Vagina (tissue), 2 donors: ENCODE results near the gene ID1. TPM values are rescaled to one million over a fixed set of nuclear protein-coding genes. Genes with fewer than 3 reads are reported as not detected.

Experiments
- DNase-seq, 2 donors: peaks; one replicate each; pipeline ENCODE4 v3.0.0-alpha.2; 2017; ENCODE audit errors: extremely low spot score in 2 of 2
- H3K27ac ChIP-seq: fragments of 200-600 bp; sonication (generic); one replicate; pipeline ENCODE4 v1.5.1; 2019
- H3K27me3 ChIP-seq: fragments of 200-600 bp; sonication (generic); one replicate; pipeline ENCODE4 v1.5.1; 2019
- H3K36me3 ChIP-seq, 2 donors: fragments of 200-600 bp; sonication (generic); one replicate each; pipeline ENCODE4 v1.5.1; 2017 to 2019
- H3K4me1 ChIP-seq: fragments of 200-600 bp; sonication (generic); one replicate; pipeline ENCODE4 v1.5.1; 2019
- H3K4me3 ChIP-seq, 2 donors: fragments of 200-600 bp; sonication (generic); 1 replicate in 1 of 2; 2 replicates in 1 of 2; pipeline ENCODE4 v1.5.1; 2016 to 2019
- H3K9me3 ChIP-seq: fragments of 200-600 bp; sonication (generic); one replicate; pipeline ENCODE4 v1.5.1; 2019
- POLR2A ChIP-seq, 2 donors: fragments of 450-650 bp; IDR thresholded peaks; one replicate each; pipeline ENCODE4 v1.6.1; 2017; ENCODE audit warnings: antibody characterized with exemption in 2 of 2, mild to moderate bottlenecking in 2 of 2, moderate library complexity in 2 of 2
- POLR2AphosphoS5 ChIP-seq, 2 donors: sonication (generic); formaldehyde crosslinking; IDR thresholded peaks; one replicate each; pipeline ENCODE4 v1.9.0; 2017; ENCODE audit warnings: antibody characterized with exemption in 2 of 2, mild to moderate bottlenecking in 2 of 2, low read depth in 1 of 2; ENCODE audit not compliant: insufficient read depth in 1 of 2
- intact Hi-C: fragments of 100-400 bp; cut with DNase I; formaldehyde crosslinking; loops from one replicate; pipeline ENCODE4 v1.15.1; 2023
- total RNA-seq: library from RNA; depleted of rRNA; stranded (reverse); fragments of >200 nt; gene quantifications from one replicate; pipeline ENCODE4 v1.2.3, GENCODE V29; 2016
- TF ChIP-seq, protein P1 (sequence below), 3 experiments: fragments of 450-650 bp in 2 of 3; fragments of 200-600 bp in 1 of 3; sonication (generic) in 1 of 3; IDR thresholded peaks; one replicate each; pipeline ENCODE4 v1.5.1; 2017 to 2019; ENCODE audit warnings: antibody characterized with exemption in 3 of 3, mild to moderate bottlenecking in 2 of 3, moderate library complexity in 2 of 3

ID1 gene
- total RNA-seq, 1 donor from 2014 or later, result 1,190 TPM

DNA sequence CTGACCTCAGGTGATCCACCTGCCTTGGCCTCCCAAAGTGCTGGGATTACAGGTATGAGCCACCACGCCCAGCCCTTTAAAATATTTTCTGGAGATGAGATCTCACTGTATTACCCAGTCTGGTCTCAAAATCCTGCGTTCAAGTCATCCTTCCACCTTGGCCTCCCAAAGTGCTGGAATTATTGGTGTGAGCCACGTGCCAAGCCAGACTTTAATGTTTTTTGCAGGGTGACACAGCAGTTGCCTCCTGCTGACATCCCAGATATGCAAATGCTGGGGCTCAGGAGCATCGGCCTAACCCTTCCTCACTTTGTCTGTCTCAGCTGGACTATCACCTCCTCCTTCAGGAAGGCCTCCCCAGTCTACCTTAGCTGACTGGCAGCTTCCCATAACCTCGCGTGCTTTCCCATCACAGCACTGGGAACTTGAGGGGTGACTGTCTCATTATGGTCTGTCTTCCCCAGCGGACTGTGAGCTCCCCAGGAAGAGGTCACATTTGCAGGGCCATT, 14.3 kb upstream of the ID1 start:
- Histone ChIP-seq H3K27me3 (no peaks in the 10 kb centered on the region), H3K36me3 (no peaks in the 10 kb centered on the region), H3K4me3 (no peak overlapping the region), H3K4me1 (peaks cover 42% of the 10 kb centered on the region), H3K9me3 (no peaks in the 10 kb centered on the region), H3K27ac (peak overlapping the region; percentile 87)
- intact Hi-C loops, result no loop called here
- no peak for DNase-seq
- TF ChIP-seq, protein P1, sequence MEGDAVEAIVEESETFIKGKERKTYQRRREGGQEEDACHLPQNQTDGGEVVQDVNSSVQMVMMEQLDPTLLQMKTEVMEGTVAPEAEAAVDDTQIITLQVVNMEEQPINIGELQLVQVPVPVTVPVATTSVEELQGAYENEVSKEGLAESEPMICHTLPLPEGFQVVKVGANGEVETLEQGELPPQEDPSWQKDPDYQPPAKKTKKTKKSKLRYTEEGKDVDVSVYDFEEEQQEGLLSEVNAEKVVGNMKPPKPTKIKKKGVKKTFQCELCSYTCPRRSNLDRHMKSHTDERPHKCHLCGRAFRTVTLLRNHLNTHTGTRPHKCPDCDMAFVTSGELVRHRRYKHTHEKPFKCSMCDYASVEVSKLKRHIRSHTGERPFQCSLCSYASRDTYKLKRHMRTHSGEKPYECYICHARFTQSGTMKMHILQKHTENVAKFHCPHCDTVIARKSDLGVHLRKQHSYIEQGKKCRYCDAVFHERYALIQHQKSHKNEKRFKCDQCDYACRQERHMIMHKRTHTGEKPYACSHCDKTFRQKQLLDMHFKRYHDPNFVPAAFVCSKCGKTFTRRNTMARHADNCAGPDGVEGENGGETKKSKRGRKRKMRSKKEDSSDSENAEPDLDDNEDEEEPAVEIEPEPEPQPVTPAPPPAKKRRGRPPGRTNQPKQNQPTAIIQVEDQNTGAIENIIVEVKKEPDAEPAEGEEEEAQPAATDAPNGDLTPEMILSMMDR (IDR thresholded peaks at IDR 0.05), result no peak
- no peak for TF ChIP-seq POLR2A (IDR thresholded peaks at IDR 0.05)
- TF ChIP-seq POLR2AphosphoS5 (IDR thresholded peaks at IDR 0.05; ENCODE audit: insufficient read depth in 1 of 2, low read depth in 1 of 2), result no peak

DNA sequence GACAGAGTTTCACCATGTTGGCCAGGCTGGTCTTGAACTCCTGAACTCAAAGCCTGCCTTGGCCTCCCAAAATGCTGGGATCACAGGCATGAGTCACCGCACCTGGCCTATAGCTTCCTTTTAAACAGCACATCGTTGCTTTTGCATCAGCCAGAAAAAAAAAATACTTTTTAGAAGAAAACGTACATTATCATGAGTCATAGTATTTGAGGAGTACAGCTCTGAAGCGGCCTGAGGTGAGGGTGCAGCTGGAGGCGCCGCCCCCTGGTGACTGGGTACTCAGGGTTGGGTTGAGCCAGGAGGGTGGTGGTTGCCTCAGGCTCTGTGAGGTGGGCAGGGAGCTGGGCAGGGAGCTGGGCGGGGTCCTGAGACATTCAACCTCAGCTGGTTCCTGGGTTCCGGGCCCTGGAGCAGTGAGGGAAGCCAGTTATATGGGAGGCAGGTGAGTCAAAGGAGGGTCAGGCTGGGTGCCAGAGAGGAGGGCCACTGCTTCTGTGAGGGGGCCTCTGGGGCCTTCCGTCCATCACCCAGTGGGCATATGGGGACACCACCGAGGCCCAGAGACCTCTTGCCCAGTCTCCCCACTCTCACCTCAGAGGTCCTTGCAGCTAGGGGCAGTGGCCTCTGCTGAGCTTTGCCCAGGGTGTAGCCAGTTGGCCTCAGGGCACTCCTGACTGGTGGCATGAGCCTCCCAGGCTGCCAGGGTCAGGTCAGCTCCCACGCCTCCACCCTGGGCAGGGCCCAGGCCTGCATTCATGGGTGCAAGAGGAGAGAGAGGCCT, 11.7 kb upstream of the ID1 start:
- no peaks in the 10 kb centered on the region for H3K9me3 ChIP-seq
- no peaks in the 10 kb centered on the region for H3K27me3 ChIP-seq
- peaks cover 42% of the 10 kb centered on the region for H3K4me1 ChIP-seq
- no peaks in the 10 kb centered on the region for H3K36me3 ChIP-seq
- DNase-seq, result no peak
- intact Hi-C loops, result no loop called here
- H3K27ac ChIP-seq, result peak overlapping the region; percentile 68
- TF ChIP-seq POLR2A (IDR thresholded peaks at IDR 0.05) (no peak), POLR2AphosphoS5 (IDR thresholded peaks at IDR 0.05; ENCODE audit: insufficient read depth in 1 of 2, low read depth in 1 of 2) (peak; percentile 28 to 51)
- H3K4me3 ChIP-seq, result no peak overlapping the region

DNA sequence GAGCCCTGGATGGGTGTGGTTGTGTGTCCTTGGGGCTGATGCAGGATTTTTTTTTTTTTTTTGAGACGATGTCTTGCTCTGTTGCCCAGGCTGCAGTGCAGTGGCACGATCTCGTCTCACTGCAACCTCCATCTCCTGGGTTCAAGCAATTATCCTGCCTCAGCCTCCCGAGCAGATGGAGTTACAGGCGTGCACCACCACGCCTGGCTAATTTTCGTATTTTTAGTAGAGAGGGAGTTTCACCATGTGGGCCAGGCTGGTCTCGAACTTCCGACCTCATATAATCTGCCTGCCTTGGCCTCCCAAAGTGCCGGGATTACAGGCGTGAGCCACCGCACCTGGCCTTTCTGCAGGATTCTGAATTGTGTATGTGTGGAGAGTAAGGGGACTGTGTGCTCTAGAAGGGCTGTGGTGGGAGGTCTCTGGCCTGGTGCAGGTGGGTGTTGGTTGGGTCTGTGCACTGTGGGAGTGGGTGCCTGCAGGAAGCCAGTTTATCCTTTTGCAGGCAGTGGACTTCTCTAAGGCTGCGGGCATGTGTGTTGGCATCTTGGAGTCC, 11.0 kb upstream of the ID1 start:
- Histone ChIP-seq H3K27ac (peak overlapping the region; percentile 56), H3K4me1 (peaks cover 36% of the 10 kb centered on the region), H3K36me3 (no peaks in the 10 kb centered on the region), H3K27me3 (no peaks in the 10 kb centered on the region), H3K4me3 (no peak overlapping the region), H3K9me3 (no peaks in the 10 kb centered on the region)
- DNase-seq, result no peak
- TF ChIP-seq, protein P1 (IDR thresholded peaks at IDR 0.05), result no peak
- no peak for TF ChIP-seq POLR2A (IDR thresholded peaks at IDR 0.05)
- TF ChIP-seq POLR2AphosphoS5 (IDR thresholded peaks at IDR 0.05; ENCODE audit: insufficient read depth in 1 of 2, low read depth in 1 of 2), result no peak
- intact Hi-C loops, result no loop called here

DNA sequence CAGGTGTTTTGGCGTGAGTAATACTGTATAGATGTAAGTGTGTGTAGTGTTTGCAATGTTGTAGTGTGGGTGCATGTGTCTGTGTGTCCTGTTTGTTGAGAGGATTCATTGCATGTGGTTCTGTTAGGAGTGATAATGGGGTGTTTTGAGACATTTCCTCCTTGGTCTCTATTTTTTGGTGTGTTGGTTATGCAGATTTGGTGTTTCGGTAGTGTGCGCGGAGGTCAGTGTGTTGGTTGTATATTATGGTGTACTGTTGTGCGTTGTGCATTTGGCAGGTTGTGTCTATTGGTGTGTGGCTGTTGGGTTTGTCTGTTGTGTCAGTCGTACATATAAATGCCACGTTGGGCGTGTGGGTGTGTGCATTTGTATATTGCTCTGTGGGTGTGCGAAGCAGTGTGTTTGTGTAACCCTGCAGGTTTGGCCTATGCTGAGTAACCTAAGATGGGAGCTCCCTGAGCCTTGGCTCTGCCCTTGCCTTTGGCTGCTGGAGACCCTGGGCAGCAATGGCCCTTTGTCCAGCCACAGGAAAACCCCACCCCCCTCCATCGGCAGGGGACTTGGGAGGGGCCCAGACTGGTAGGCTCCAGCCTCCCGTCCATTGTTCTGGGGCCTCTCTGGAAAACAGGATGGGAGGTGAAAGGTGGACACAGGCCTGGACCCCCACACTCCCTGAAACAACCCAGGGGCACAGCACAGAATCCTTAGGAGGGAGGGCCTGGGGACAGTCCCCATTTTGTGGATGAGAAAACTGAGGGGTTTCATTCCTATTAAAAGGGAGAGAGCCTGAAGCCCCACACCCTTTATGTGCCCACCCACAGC, 10.3 kb upstream of the ID1 start:
- Histone ChIP-seq H3K9me3 (no peaks in the 10 kb centered on the region), H3K27ac (peak overlapping the region; percentile 73), H3K27me3 (no peaks in the 10 kb centered on the region), H3K36me3 (no peaks in the 10 kb centered on the region), H3K4me3 (no peak overlapping the region), H3K4me1 (peaks cover 33% of the 10 kb centered on the region)
- intact Hi-C loops, result no loop called here
- no peak for DNase-seq
- TF ChIP-seq POLR2A (IDR thresholded peaks at IDR 0.05) (no peak), POLR2AphosphoS5 (IDR thresholded peaks at IDR 0.05; ENCODE audit: insufficient read depth in 1 of 2, low read depth in 1 of 2) (no peak)
- TF ChIP-seq, protein P1 (IDR thresholded peaks at IDR 0.05), result no peak

DNA sequence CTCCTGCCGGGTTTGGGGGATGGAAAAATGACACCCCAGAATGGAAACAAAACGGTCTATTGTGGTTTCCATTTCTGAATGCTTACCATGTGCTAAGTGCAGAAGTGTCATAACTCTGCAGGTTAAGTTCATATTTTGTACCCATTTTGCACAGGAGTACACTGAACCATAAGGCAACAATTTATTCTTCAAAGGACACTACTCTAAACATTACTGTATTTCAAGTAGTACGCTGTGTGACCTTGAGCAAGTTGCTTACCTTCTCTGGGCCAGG, 9.8 kb upstream of the ID1 start:
- TF ChIP-seq, protein P1 (IDR thresholded peaks at IDR 0.05), result no peak
- TF ChIP-seq POLR2AphosphoS5 (IDR thresholded peaks at IDR 0.05; ENCODE audit: insufficient read depth in 1 of 2, low read depth in 1 of 2) (no peak), POLR2A (IDR thresholded peaks at IDR 0.05) (no peak)
- H3K4me3 ChIP-seq, result no peak overlapping the region
- no peaks in the 10 kb centered on the region for H3K27me3 ChIP-seq
- no peaks in the 10 kb centered on the region for H3K9me3 ChIP-seq
- peak overlapping the region; percentile 73 for H3K27ac ChIP-seq
- H3K4me1 ChIP-seq, result peaks cover 33% of the 10 kb centered on the region
- intact Hi-C loops, result no loop called here
- DNase-seq, result no peak
- H3K36me3 ChIP-seq, result no peaks in the 10 kb centered on the region
